ENCODE results near the gene LEKR1. TPM values are rescaled to one million over a fixed set of nuclear protein-coding genes. Genes with fewer than 3 reads are reported as not detected.
A peak's percentile ranks its signal among the peaks of the same experiment; 100 is the strongest.
"Not testable (repeated sequence)": the region's sequence is repeated elsewhere in the genome, so short reads cannot be mapped to it uniquely, and the experiment has no call there.

The LEKR1 gene
- total RNA-seq, 1 donor: 0.36 TPM

- Histone ChIP-seq H3K79me2 (ENCODE audit: insufficient read depth, low read length) (no peaks in the 10 kb centered on the region), H3K9me3 (ENCODE audit: low read depth, low read length) (no peaks in the 10 kb centered on the region), H2AFZ (ENCODE audit: low read length) (no peak overlapping the region), H4K20me1 (ENCODE audit: insufficient read depth, low read length) (no peaks in the 10 kb centered on the region), H3K4me2 (ENCODE audit: insufficient read depth, low read length) (no peak overlapping the region), H3K4me1 (ENCODE audit: insufficient read depth, low read length) (no peaks in the 10 kb centered on the region), H3K4me3 (ENCODE audit: insufficient read depth, low read length) (no peak overlapping the region), H3K36me3 (ENCODE audit: insufficient read depth, low read length) (no peaks in the 10 kb centered on the region), H3K27me3 (ENCODE audit: insufficient read depth, low read length) (no peaks in the 10 kb centered on the region), H3K27ac (ENCODE audit: low read depth, low read length) (no peak overlapping the region)
- no peak for DNase-seq (ENCODE audit: insufficient read length, low spot score, missing footprints)
- TF ChIP-seq, protein P1, sequence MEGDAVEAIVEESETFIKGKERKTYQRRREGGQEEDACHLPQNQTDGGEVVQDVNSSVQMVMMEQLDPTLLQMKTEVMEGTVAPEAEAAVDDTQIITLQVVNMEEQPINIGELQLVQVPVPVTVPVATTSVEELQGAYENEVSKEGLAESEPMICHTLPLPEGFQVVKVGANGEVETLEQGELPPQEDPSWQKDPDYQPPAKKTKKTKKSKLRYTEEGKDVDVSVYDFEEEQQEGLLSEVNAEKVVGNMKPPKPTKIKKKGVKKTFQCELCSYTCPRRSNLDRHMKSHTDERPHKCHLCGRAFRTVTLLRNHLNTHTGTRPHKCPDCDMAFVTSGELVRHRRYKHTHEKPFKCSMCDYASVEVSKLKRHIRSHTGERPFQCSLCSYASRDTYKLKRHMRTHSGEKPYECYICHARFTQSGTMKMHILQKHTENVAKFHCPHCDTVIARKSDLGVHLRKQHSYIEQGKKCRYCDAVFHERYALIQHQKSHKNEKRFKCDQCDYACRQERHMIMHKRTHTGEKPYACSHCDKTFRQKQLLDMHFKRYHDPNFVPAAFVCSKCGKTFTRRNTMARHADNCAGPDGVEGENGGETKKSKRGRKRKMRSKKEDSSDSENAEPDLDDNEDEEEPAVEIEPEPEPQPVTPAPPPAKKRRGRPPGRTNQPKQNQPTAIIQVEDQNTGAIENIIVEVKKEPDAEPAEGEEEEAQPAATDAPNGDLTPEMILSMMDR (IDR thresholded peaks at IDR 0.05; ENCODE audit: extremely low read depth, low read depth, low read length): no peak
These were observed 125.9 kb downstream of the LEKR1 start for GRCh38 chr3:156952011-156952410.

- H4K20me1 ChIP-seq (ENCODE audit: insufficient read depth, low read length): no peaks in the 10 kb centered on the region
- no peaks in the 10 kb centered on the region for H3K27me3 ChIP-seq (ENCODE audit: insufficient read depth, low read length)
- H3K4me2 ChIP-seq (ENCODE audit: insufficient read depth, low read length): no peak overlapping the region
- TF ChIP-seq, protein P1 (IDR thresholded peaks at IDR 0.05; ENCODE audit: extremely low read depth, low read depth, low read length): no peak
- H3K27ac ChIP-seq (ENCODE audit: low read depth, low read length): no peak overlapping the region
- H2AFZ ChIP-seq (ENCODE audit: low read length): no peak overlapping the region
- DNase-seq (ENCODE audit: insufficient read length, low spot score, missing footprints): no peak
- H3K4me1 ChIP-seq (ENCODE audit: insufficient read depth, low read length): no peaks in the 10 kb centered on the region
- no peaks in the 10 kb centered on the region for H3K79me2 ChIP-seq (ENCODE audit: insufficient read depth, low read length)
- no peaks in the 10 kb centered on the region for H3K36me3 ChIP-seq (ENCODE audit: insufficient read depth, low read length)
- H3K9me3 ChIP-seq (ENCODE audit: low read depth, low read length): no peaks in the 10 kb centered on the region
- no peak overlapping the region for H3K4me3 ChIP-seq (ENCODE audit: insufficient read depth, low read length)
These were observed 131.6 kb downstream of the LEKR1 start for GRCh38 chr3:156957715-156958114.

- no peaks in the 10 kb centered on the region for H3K4me1 ChIP-seq (ENCODE audit: insufficient read depth, low read length)
- no peak overlapping the region for H3K4me2 ChIP-seq (ENCODE audit: insufficient read depth, low read length)
- no peak for DNase-seq (ENCODE audit: insufficient read length, low spot score, missing footprints)
- H3K27ac ChIP-seq (ENCODE audit: low read depth, low read length): no peak overlapping the region
- no peaks in the 10 kb centered on the region for H4K20me1 ChIP-seq (ENCODE audit: insufficient read depth, low read length)
- no peak overlapping the region for H3K4me3 ChIP-seq (ENCODE audit: insufficient read depth, low read length)
- H3K36me3 ChIP-seq (ENCODE audit: insufficient read depth, low read length): no peaks in the 10 kb centered on the region
- TF ChIP-seq, protein P1 (IDR thresholded peaks at IDR 0.05; ENCODE audit: extremely low read depth, low read depth, low read length): no peak
- no peak overlapping the region for H2AFZ ChIP-seq (ENCODE audit: low read length)
- no peaks in the 10 kb centered on the region for H3K9me3 ChIP-seq (ENCODE audit: low read depth, low read length)
- H3K27me3 ChIP-seq (ENCODE audit: insufficient read depth, low read length): no peaks in the 10 kb centered on the region
- no peaks in the 10 kb centered on the region for H3K79me2 ChIP-seq (ENCODE audit: insufficient read depth, low read length)
These were observed 136.9 kb downstream of the LEKR1 start for GRCh38 chr3:156963096-156963495.

GRCh38 chr3:156964577-156964976 is 138.4 kb downstream of the LEKR1 start:
- TF ChIP-seq, protein P1 (IDR thresholded peaks at IDR 0.05; ENCODE audit: extremely low read depth, low read depth, low read length): no peak
- Histone ChIP-seq H3K4me2 (ENCODE audit: insufficient read depth, low read length) (no peak overlapping the region), H3K4me1 (ENCODE audit: insufficient read depth, low read length) (no peaks in the 10 kb centered on the region), H3K4me3 (ENCODE audit: insufficient read depth, low read length) (no peak overlapping the region), H4K20me1 (ENCODE audit: insufficient read depth, low read length) (no peaks in the 10 kb centered on the region), H3K27me3 (ENCODE audit: insufficient read depth, low read length) (no peaks in the 10 kb centered on the region), H3K9me3 (ENCODE audit: low read depth, low read length) (no peaks in the 10 kb centered on the region), H3K36me3 (ENCODE audit: insufficient read depth, low read length) (no peaks in the 10 kb centered on the region), H3K79me2 (ENCODE audit: insufficient read depth, low read length) (no peaks in the 10 kb centered on the region), H3K27ac (ENCODE audit: low read depth, low read length) (no peak overlapping the region), H2AFZ (ENCODE audit: low read length) (peak overlapping the region; percentile 35)
- no peak for DNase-seq (ENCODE audit: insufficient read length, low spot score, missing footprints)

GRCh38 chr3:156966349-156966748 is 140.2 kb downstream of the LEKR1 start:
- H3K9me3 ChIP-seq (ENCODE audit: low read depth, low read length); H3K36me3 ChIP-seq (ENCODE audit: insufficient read depth, low read length); H3K4me2 ChIP-seq (ENCODE audit: insufficient read depth, low read length); H3K4me3 ChIP-seq (ENCODE audit: insufficient read depth, low read length); H2AFZ ChIP-seq (ENCODE audit: low read length); H3K79me2 ChIP-seq (ENCODE audit: insufficient read depth, low read length); DNase-seq (ENCODE audit: insufficient read length, low spot score, missing footprints); H3K27ac ChIP-seq (ENCODE audit: low read depth, low read length); H3K27me3 ChIP-seq (ENCODE audit: insufficient read depth, low read length); H3K4me1 ChIP-seq (ENCODE audit: insufficient read depth, low read length); H4K20me1 ChIP-seq (ENCODE audit: insufficient read depth, low read length): not testable (repeated sequence)
